CD8-positive, alpha-beta memory T cell (primary cell): ENCODE measurements around the gene KCNQ2. TPM values are rescaled to one million over a fixed set of nuclear protein-coding genes. Genes with fewer than 3 reads are reported as not detected.
A peak's percentile ranks its signal among the peaks of the same experiment; 100 is the strongest.

Source experiments
- CTCF ChIA-PET: fragments of 350-600 bp; sonication (Branson Sonifier 250); formaldehyde crosslinking; loops from one replicate; lab custom pipeline; 2021; ENCODE audit warnings: antibody characterized with exemption; lab: Charles Lee
- POLR2A ChIA-PET: fragments of 350-600 bp; sonication (Branson Sonifier 250); formaldehyde crosslinking; loops from one replicate; lab custom pipeline; 2021; ENCODE audit warnings: antibody characterized with exemption; lab: Charles Lee
- DNase-seq, 5 donors: peaks; one replicate each; pipeline versions ENCODE4 v3.0.0 to v3.0.0-alpha.2; 2020 to 2022; ENCODE audit warnings: mixed read lengths in 1 of 5
- H3K27ac ChIP-seq: one replicate; pipeline ENCODE4 v1.7.0; 2013; ENCODE audit warnings: low read depth, mild to moderate bottlenecking, low read length, moderate library complexity
- H3K27me3 ChIP-seq: 2 replicates; pipeline ENCODE4 v1.7.0; 2013; ENCODE audit warnings: low read length, mild to moderate bottlenecking; ENCODE audit not compliant: insufficient read depth, poor library complexity, severe bottlenecking
- H3K36me3 ChIP-seq: 2 replicates; pipeline ENCODE4 v1.7.0; 2013; ENCODE audit warnings: mild to moderate bottlenecking, low read length, moderate library complexity; ENCODE audit not compliant: insufficient read depth
- H3K4me1 ChIP-seq: 2 replicates; pipeline ENCODE4 v1.7.0; 2013; ENCODE audit warnings: mild to moderate bottlenecking, low read length, moderate library complexity; ENCODE audit not compliant: insufficient read depth
- H3K4me3 ChIP-seq: 2 replicates; pipeline ENCODE4 v1.7.0; 2013; ENCODE audit warnings: mild to moderate bottlenecking, low read length
- H3K9me3 ChIP-seq: 2 replicates; pipeline ENCODE4 v1.7.0; 2013; ENCODE audit warnings: mild to moderate bottlenecking, low read length
- H3K27ac Mint-ChIP-seq, 8 donors: one replicate each; pipeline ENCODE4 v1.8.0; 2020 to 2021; ENCODE audit warnings: mixed read lengths in 8 of 8, mild to moderate bottlenecking in 6 of 8, inconsistent platforms in 3 of 8, moderate library complexity in 3 of 8
- H3K27me3 Mint-ChIP-seq, 2 donors: one replicate each; pipeline ENCODE4 v1.8.0; 2020 to 2021; ENCODE audit warnings: mixed read lengths in 2 of 2, mild to moderate bottlenecking in 1 of 2, moderate library complexity in 1 of 2
- H3K36me3 Mint-ChIP-seq, 3 donors: one replicate each; pipeline ENCODE4 v1.8.0; 2020 to 2021; ENCODE audit warnings: mixed read lengths in 3 of 3, inconsistent platforms in 1 of 3, mild to moderate bottlenecking in 1 of 3
- H3K4me1 Mint-ChIP-seq, 3 donors: one replicate each; pipeline ENCODE4 v1.8.0; 2020 to 2021; ENCODE audit warnings: mixed read lengths in 3 of 3, inconsistent platforms in 1 of 3, mild to moderate bottlenecking in 1 of 3
- H3K4me3 Mint-ChIP-seq, 7 donors: one replicate each; pipeline ENCODE4 v1.8.0; 2020 to 2021; ENCODE audit warnings: mixed read lengths in 7 of 7, mild to moderate bottlenecking in 6 of 7, moderate library complexity in 4 of 7, inconsistent platforms in 2 of 7
- H3K9me3 Mint-ChIP-seq, 5 donors: one replicate each; pipeline ENCODE4 v1.8.0; 2020 to 2022; ENCODE audit warnings: mixed read lengths in 5 of 5, mild to moderate bottlenecking in 3 of 5, moderate library complexity in 2 of 5, inconsistent platforms in 1 of 5
- polyA plus RNA-seq: library from polyadenylated mRNA; unstranded; fragments of 300-500 nt; fragmentation: Illumina TruSeq; gene quantifications from one replicate; pipeline ENCODE4 v1.2.3, GENCODE V29; 2021
- total RNA-seq, 2 experiments: library from RNA; stranded (reverse); gene quantifications; one replicate each; pipeline ENCODE4 v1.2.3, GENCODE V29; 2021

The KCNQ2 gene
- total and polyA plus RNA-seq, 3 experiments from 2014 or later = not detected

DNA sequence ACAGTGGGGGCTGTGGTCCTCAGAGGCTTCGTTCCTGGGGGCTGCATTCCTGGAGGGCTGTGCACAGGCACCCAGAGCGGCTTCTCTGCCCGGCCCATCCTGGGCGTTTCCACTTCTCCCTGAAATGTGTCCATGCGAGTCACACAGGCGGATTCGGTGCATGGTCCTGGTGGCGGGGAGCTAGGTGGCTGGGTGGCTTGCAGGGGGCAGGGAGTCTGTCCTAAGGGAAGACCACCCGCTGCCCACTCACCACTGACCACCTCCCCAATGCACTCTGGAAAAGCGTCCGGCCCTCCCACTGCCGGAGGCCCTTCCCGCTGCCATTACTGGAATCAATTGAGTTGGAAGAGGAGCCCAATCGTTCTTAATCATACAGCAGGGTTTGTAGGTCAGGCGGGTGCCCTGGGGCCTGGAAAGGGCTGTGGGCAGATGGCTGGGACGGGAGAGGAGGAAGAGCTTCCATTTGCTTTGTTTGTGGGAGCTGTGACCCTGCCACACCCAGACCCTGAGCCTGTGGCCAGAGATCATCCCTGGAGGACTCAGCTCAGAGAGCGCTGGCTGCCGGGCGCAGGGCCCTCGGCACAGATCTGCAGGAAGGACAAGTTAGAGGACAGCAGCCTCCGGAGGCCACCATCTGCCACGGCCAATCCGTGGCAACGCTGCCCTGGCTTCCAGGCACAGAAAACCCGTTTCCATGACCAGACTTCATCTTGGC, 117.7 kb downstream of the KCNQ2 start:
- no peak for DNase-seq
- CTCF ChIA-PET = no interaction called here
- Histone ChIP-seq H3K9me3 (no peaks in the 10 kb centered on the region), H3K27ac (no peak overlapping the region), H3K4me3 (no peak overlapping the region), H3K4me1 (no peaks in the 10 kb centered on the region), H3K36me3 (no peaks in the 10 kb centered on the region), H3K27me3 (no peaks in the 10 kb centered on the region)
- Mint-ChIP-seq H3K4me3 (no peak overlapping the region), H3K27me3 (peaks cover 6 to 8% of the 10 kb centered on the region in 2 donors), H3K27ac (no peak overlapping the region), H3K36me3 (no peaks in the 10 kb centered on the region), H3K9me3 (no peaks in the 10 kb centered on the region), H3K4me1 (no peaks in the 10 kb centered on the region)
- POLR2A ChIA-PET = no interaction called here

GRCh38 chr20:63352811-63353221, 119.6 kb downstream of the KCNQ2 start:
- H3K9me3 Mint-ChIP-seq = no peaks in the 10 kb centered on the region
- H3K36me3 ChIP-seq = no peaks in the 10 kb centered on the region
- CTCF ChIA-PET = no interaction called here
- H3K9me3 ChIP-seq = no peaks in the 10 kb centered on the region
- DNase-seq = no peak
- H3K4me3 Mint-ChIP-seq = no peak overlapping the region
- no peaks in the 10 kb centered on the region for H3K4me1 Mint-ChIP-seq
- H3K27me3 Mint-ChIP-seq = peaks cover 2 to 4% of the 10 kb centered on the region in 2 donors
- no peaks in the 10 kb centered on the region for H3K4me1 ChIP-seq
- no peak overlapping the region for H3K27ac Mint-ChIP-seq
- H3K36me3 Mint-ChIP-seq = no peaks in the 10 kb centered on the region
- POLR2A ChIA-PET = no interaction called here
- no peak overlapping the region for H3K4me3 ChIP-seq
- no peaks in the 10 kb centered on the region for H3K27me3 ChIP-seq
- H3K27ac ChIP-seq = no peak overlapping the region

DNA sequence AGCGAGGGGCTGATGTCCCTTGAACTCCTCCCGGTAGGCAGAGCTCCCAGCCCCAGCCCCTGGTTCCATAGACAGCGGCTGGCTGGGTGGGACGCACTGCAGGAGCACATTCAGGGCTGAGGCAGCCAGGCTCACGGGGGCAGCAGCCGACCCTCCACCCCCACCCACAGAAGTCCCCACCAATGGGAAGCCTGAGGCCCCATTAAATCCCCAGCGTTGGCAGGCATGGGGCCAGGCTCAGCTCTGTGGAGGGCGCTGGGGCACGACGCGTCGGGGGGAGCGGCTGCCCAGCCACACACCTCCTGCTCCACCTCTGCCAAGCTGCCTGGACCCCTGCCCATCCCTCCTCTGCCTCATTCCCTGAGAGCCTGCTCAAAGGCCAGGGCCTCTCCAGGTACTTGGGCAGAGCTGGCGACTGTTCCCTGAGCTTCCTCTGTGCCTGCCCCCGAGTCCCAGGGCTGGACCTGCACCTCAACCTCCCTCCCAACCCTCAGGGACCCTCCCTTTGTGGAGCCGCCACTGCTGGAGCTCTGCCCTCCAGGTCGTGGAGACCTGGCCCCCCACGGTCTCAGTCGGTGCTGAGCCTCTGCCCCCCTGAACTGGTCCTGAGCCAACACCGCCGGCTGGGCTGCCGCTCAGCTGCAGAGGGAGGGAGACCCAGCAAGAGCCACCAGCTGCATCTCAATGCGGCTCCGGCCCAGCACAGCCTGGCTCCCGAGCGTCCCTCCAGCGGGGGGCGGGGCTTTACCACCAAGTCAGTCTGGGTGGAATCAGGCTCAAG, 120.5 kb downstream of the KCNQ2 start:
- DNase-seq = no peak
- CTCF ChIA-PET = no interaction called here
- H3K9me3 Mint-ChIP-seq = no peaks in the 10 kb centered on the region
- no peaks in the 10 kb centered on the region for H3K36me3 ChIP-seq
- H3K9me3 ChIP-seq = no peaks in the 10 kb centered on the region
- H3K27ac Mint-ChIP-seq = no peak overlapping the region
- no peaks in the 10 kb centered on the region for H3K27me3 ChIP-seq
- no peaks in the 10 kb centered on the region for H3K4me1 ChIP-seq
- no peak overlapping the region for H3K4me3 Mint-ChIP-seq
- no peak overlapping the region for H3K27ac ChIP-seq
- H3K4me3 ChIP-seq = no peak overlapping the region
- POLR2A ChIA-PET = no interaction called here
- no peaks in the 10 kb centered on the region for H3K4me1 Mint-ChIP-seq
- no peaks in the 10 kb centered on the region for H3K36me3 Mint-ChIP-seq
- peaks cover 1 to 2% of the 10 kb centered on the region in 2 donors for H3K27me3 Mint-ChIP-seq

DNA sequence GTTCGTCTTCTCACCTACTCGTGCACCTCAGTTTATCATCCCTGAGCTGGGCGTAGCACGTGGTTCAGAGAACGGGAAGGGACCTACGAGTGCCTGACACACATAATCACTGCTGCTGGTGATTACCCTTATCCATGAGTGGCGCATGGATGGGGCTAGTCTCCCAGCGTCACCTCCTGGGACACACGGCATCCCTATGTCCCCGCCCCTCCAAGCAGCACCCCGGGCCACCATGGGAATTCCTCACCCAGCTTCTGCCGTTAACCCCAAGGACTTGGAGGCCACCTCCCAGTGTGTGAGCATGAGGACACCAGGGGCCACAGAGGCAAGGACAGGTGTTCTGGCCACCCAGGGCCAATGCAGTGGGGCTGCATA, 121.1 kb downstream of the KCNQ2 start:
- Histone ChIP-seq H3K27ac (no peak overlapping the region), H3K9me3 (no peaks in the 10 kb centered on the region), H3K36me3 (no peaks in the 10 kb centered on the region), H3K27me3 (no peaks in the 10 kb centered on the region), H3K4me1 (no peaks in the 10 kb centered on the region), H3K4me3 (no peak overlapping the region)
- Mint-ChIP-seq H3K9me3 (no peaks in the 10 kb centered on the region), H3K36me3 (no peaks in the 10 kb centered on the region), H3K4me3 (peak overlapping the region in 1 of 7 donors; percentile 61), H3K27me3 (peaks cover 0 to under 1% of the 10 kb centered on the region in 2 donors), H3K27ac (no peak overlapping the region), H3K4me1 (no peaks in the 10 kb centered on the region)
- POLR2A ChIA-PET = no interaction called here
- CTCF ChIA-PET = no interaction called here
- DNase-seq = no peak

DNA sequence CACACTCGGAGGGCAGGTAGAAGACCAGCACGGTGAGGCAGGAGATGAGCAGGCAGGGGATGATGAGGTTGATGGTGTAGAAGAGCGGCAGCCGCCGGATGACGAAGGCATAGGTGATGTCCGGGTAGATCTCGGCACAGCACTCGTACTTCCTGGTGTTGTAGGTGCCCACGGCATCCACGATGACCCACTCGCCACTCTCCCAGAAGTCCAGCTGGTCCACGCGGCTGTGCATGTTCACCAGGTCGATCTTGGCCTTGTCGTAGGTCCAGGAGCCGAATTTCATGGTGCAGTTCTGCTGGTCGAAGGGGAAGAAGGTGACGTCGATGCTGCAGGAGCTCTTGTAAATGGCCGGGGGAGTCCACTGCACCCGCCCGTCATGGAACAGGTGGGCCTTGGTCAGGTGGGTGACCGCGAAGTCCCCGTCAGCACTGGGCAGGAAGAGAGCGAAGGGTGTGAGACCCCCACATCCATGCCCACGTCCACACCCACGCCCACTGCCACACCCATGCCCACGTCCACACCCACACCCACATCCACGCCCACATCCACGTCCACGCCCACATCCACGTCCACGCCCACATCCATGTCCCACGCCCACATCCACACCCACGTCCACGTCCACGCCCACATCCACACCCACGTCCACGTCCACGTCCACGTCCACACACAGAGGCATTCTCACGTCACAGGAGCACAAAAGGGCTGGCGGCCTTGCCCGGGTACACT, 121.7 kb downstream of the KCNQ2 start:
- Mint-ChIP-seq H3K4me3 (peak overlapping the region in 1 of 7 donors; percentile 61), H3K4me1 (no peaks in the 10 kb centered on the region), H3K27me3 (no peaks in the 10 kb centered on the region), H3K9me3 (no peaks in the 10 kb centered on the region), H3K36me3 (no peaks in the 10 kb centered on the region), H3K27ac (no peak overlapping the region)
- DNase-seq = no peak
- Histone ChIP-seq H3K4me1 (no peaks in the 10 kb centered on the region), H3K9me3 (no peaks in the 10 kb centered on the region), H3K27ac (no peak overlapping the region), H3K36me3 (no peaks in the 10 kb centered on the region), H3K27me3 (no peaks in the 10 kb centered on the region), H3K4me3 (no peak overlapping the region)
- CTCF ChIA-PET = no interaction called here
- POLR2A ChIA-PET = no interaction called here

Other genes starting within 250 kb of the KCNQ2 start
- not detected for gene BIRC7, start 236.8 kb downstream of the KCNQ2 start, total RNA-seq
- gene BIRC7, start 236.8 kb downstream of the KCNQ2 start, polyA plus RNA-seq = not detected
- not detected for gene NKAIN4, start 218.2 kb downstream of the KCNQ2 start, total RNA-seq
- not detected for gene NKAIN4, start 218.2 kb downstream of the KCNQ2 start, polyA plus RNA-seq
- gene ARFGAP1, start 199.8 kb downstream of the KCNQ2 start, total RNA-seq = 10 to 100 TPM; 71.0 to 77.5 TPM
- gene ARFGAP1, start 199.8 kb downstream of the KCNQ2 start, polyA plus RNA-seq = 22.7 TPM
- under 1 TPM in 1 of 2 experiments, not detected in 1; 0.04 TPM for gene COL20A1, start 179.5 kb downstream of the KCNQ2 start, total RNA-seq
- gene COL20A1, start 179.5 kb downstream of the KCNQ2 start, polyA plus RNA-seq = not detected
- gene CHRNA4, start 111.3 kb downstream of the KCNQ2 start, total RNA-seq = not detected
- not detected for gene CHRNA4, start 111.3 kb downstream of the KCNQ2 start, polyA plus RNA-seq
- gene EEF1A2, start 26.4 kb upstream of the KCNQ2 start, total RNA-seq = under 1 TPM in 1 of 2 experiments, not detected in 1; 0.20 TPM
- gene EEF1A2, start 26.4 kb upstream of the KCNQ2 start, polyA plus RNA-seq = 0.17 TPM
- 100 to 1,000 TPM; 207 to 218 TPM for gene PPDPF, start 48.1 kb upstream of the KCNQ2 start, total RNA-seq
- 137 TPM for gene PPDPF, start 48.1 kb upstream of the KCNQ2 start, polyA plus RNA-seq
- under 1 TPM; 0.18 to 0.31 TPM for gene PTK6, start 64.7 kb upstream of the KCNQ2 start, total RNA-seq
- gene PTK6, start 64.7 kb upstream of the KCNQ2 start, polyA plus RNA-seq = 0.16 TPM
- gene SRMS, start 75.1 kb upstream of the KCNQ2 start, total RNA-seq = not detected
- gene SRMS, start 75.1 kb upstream of the KCNQ2 start, polyA plus RNA-seq = not detected
- gene FNDC11, start 81.5 kb upstream of the KCNQ2 start, total RNA-seq = under 1 TPM; 0.13 to 0.26 TPM
- not detected for gene FNDC11, start 81.5 kb upstream of the KCNQ2 start, polyA plus RNA-seq
- gene HELZ2, start 101.6 kb upstream of the KCNQ2 start, total RNA-seq = 1 to 10 TPM; 7.4 to 8.7 TPM
- gene HELZ2, start 101.6 kb upstream of the KCNQ2 start, polyA plus RNA-seq = 9.8 TPM
- 10 to 100 TPM; 14.3 to 15.5 TPM for gene GMEB2, start 154.4 kb upstream of the KCNQ2 start, total RNA-seq
- gene GMEB2, start 154.4 kb upstream of the KCNQ2 start, polyA plus RNA-seq = 14.8 TPM
- 10 to 100 TPM; 21.0 to 21.6 TPM for gene STMN3, start 180.8 kb upstream of the KCNQ2 start, total RNA-seq
- gene STMN3, start 180.8 kb upstream of the KCNQ2 start, polyA plus RNA-seq = 24.7 TPM
- 10 to 100 TPM; 52.3 to 54.5 TPM for gene RTEL1, start 185.7 kb upstream of the KCNQ2 start, total RNA-seq
- gene RTEL1, start 185.7 kb upstream of the KCNQ2 start, polyA plus RNA-seq = 5.7 TPM
- gene TNFRSF6B, start 224.0 kb upstream of the KCNQ2 start, total RNA-seq = not detected
- 0.22 TPM for gene TNFRSF6B, start 224.0 kb upstream of the KCNQ2 start, polyA plus RNA-seq
- 10 to 100 TPM; 63.7 to 72.8 TPM for gene ARFRP1, start 235.3 kb upstream of the KCNQ2 start, total RNA-seq
- gene ARFRP1, start 235.3 kb upstream of the KCNQ2 start, polyA plus RNA-seq = 73.9 TPM
- 10 to 100 TPM; 29.7 to 29.9 TPM for gene ZGPAT, start 235.4 kb upstream of the KCNQ2 start, total RNA-seq
- 77.5 TPM for gene ZGPAT, start 235.4 kb upstream of the KCNQ2 start, polyA plus RNA-seq